PC-3 (cell line): ENCODE data around the gene ZC3H11A.

Experiments
- EZH2 ChIP-seq: fragments of 300-600 bp; sonication (generic); IDR thresholded peaks from one replicate; pipeline ENCODE4 v1.6.1; 2017; ENCODE audit warnings: antibody characterized with exemption, mild to moderate bottlenecking, low read length; ENCODE audit not compliant: unreplicated experiment
- EZH2phosphoT487 ChIP-seq: fragments of 300-600 bp; sonication (generic); IDR thresholded peaks from 2 replicates; pipeline ENCODE4 v1.6.1; 2018; ENCODE audit warnings: mild to moderate bottlenecking, antibody characterized with exemption, low read length, borderline replicate concordance
- TF ChIP-seq, protein P1 (sequence below): fragments of 300-600 bp; sonication (generic); conservative IDR thresholded peaks from 2 replicates; pipeline ENCODE4 v1.5.1; 2017; ENCODE audit warnings: antibody characterized with exemption, low read depth, mild to moderate bottlenecking, low read length

DNA sequence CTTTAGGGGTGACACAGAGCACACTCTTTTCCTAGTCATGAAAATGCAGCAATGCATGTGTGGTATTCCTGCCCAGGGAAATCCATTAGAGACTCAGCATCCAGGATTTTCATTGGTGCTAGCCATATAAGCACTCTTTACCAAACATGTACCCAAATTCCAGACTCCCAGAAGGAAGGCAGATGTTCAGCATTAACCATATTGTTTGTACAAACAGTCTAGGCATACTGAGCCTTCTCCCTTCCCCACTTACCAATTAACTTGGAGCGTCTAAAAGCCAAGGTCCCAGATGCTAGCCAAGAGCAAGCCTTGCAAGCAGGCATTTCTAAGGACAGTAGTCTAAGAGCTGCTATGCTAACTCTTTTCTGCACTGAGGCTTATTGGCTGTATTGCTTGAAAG, 27.9 kb downstream of the ZC3H11A start:
- TF ChIP-seq, protein P1, sequence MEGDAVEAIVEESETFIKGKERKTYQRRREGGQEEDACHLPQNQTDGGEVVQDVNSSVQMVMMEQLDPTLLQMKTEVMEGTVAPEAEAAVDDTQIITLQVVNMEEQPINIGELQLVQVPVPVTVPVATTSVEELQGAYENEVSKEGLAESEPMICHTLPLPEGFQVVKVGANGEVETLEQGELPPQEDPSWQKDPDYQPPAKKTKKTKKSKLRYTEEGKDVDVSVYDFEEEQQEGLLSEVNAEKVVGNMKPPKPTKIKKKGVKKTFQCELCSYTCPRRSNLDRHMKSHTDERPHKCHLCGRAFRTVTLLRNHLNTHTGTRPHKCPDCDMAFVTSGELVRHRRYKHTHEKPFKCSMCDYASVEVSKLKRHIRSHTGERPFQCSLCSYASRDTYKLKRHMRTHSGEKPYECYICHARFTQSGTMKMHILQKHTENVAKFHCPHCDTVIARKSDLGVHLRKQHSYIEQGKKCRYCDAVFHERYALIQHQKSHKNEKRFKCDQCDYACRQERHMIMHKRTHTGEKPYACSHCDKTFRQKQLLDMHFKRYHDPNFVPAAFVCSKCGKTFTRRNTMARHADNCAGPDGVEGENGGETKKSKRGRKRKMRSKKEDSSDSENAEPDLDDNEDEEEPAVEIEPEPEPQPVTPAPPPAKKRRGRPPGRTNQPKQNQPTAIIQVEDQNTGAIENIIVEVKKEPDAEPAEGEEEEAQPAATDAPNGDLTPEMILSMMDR = no peak
- TF ChIP-seq EZH2 = no peak
- no peak for TF ChIP-seq EZH2phosphoT487
